Mucosa of rectum (tissue), 2 donors: ENCODE data around the gene CSNK1G1.
"Not testable (repeated sequence)": the region's sequence is repeated elsewhere in the genome, so short reads cannot be mapped to it uniquely, and the experiment has no call there.

Experiments
- H3K27ac ChIP-seq, 2 donors: one replicate each; pipeline ENCODE4 v1.7.0; 2013; ENCODE audit warnings: inconsistent platforms in 2 of 2, low read depth in 2 of 2, low read length in 2 of 2
- H3K27me3 ChIP-seq, 2 donors: one replicate each; pipeline ENCODE4 v1.7.0; 2013; ENCODE audit warnings: low read length in 2 of 2; ENCODE audit not compliant: control insufficient read depth in 2 of 2, insufficient read depth in 2 of 2
- H3K36me3 ChIP-seq, 2 donors: one replicate each; pipeline ENCODE4 v1.7.0; 2013; ENCODE audit warnings: low read length in 2 of 2; ENCODE audit not compliant: control insufficient read depth in 2 of 2, insufficient read depth in 2 of 2
- H3K4me1 ChIP-seq, 2 donors: one replicate each; pipeline ENCODE4 v1.7.0; 2013; ENCODE audit warnings: low read length in 2 of 2, mild to moderate bottlenecking in 1 of 2; ENCODE audit not compliant: control insufficient read depth in 2 of 2, insufficient read depth in 2 of 2
- H3K4me3 ChIP-seq, 2 donors: one replicate each; pipeline ENCODE4 v1.7.0; 2013; ENCODE audit warnings: low read length in 2 of 2
- H3K9ac ChIP-seq, 2 donors: one replicate each; pipeline ENCODE4 v1.7.0; 2013; ENCODE audit warnings: low read length in 2 of 2, low read depth in 1 of 2, mild to moderate bottlenecking in 1 of 2
- H3K9me3 ChIP-seq, 2 donors: one replicate each; pipeline ENCODE4 v1.7.0; 2013; ENCODE audit warnings: low read length in 2 of 2; ENCODE audit not compliant: control insufficient read depth in 2 of 2
- donor health status: healthy.
- donor health status: Normal muscosa, but diverticular disease.

Gene CSNK1G1

DNA sequence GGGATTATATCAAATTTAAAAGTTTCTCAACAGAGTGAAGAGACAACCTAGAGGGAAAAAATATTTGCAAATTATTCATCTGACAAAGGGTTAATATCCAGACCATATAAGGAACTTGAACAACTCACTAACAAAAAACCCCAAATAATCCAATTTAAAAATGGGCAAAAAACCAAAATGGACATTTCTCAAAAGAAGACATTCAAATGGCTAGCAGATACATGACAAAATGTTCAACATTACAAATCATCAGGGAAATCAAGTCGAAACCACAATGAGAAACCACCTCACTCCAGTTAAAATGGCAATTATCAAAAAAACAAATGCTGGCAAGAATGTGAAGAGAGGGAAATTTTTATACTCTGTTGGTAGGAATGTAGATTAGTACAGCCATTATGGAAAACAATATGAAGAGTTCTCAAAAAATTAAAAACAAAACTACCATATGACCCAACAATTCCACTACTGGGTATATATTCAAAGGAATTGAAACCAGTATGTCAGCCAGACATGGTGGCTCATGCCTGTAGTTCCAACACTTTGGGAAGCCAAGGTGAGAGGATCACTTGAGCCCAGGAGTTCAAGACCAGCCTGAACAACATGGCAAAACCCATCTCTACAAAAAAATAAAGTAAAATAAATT lies 88.5 kb downstream of the CSNK1G1 start:
- H3K27me3 ChIP-seq, result no peaks in the 10 kb centered on the region

DNA sequence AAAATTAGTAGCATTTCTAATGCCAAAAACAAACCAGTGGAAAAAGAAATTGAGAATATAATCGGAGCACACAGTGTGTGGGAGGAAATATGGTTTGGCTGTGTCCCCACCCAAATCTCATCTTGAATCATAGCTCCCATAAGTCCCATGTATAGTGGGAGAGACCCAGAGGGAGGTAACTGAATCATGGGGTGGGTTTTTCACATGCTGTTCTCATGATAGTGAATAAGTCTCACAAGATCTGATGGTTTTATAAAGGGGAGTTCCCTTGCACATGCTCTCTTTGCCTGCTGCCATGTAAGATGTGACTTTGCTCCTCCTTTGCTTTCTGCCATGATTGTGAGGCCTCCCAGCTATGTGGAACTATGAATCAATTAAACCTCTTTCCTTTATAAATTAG lies 90.8 kb downstream of the CSNK1G1 start:
- H3K36me3 ChIP-seq, H3K27me3 ChIP-seq, H3K9me3 ChIP-seq, H3K9ac ChIP-seq, H3K4me1 ChIP-seq, H3K27ac ChIP-seq, H3K4me3 ChIP-seq: not testable (repeated sequence)

More for the DNA sequence above, 88.5 kb downstream of the CSNK1G1 start:
- Histone ChIP-seq H3K27ac (no peak overlapping the region), H3K4me3 (no peak overlapping the region), H3K9me3 (no peaks in the 10 kb centered on the region), H3K9ac (no peak overlapping the region), H3K4me1 (no peaks in the 10 kb centered on the region), H3K36me3 (no peaks in the 10 kb centered on the region)

DNA sequence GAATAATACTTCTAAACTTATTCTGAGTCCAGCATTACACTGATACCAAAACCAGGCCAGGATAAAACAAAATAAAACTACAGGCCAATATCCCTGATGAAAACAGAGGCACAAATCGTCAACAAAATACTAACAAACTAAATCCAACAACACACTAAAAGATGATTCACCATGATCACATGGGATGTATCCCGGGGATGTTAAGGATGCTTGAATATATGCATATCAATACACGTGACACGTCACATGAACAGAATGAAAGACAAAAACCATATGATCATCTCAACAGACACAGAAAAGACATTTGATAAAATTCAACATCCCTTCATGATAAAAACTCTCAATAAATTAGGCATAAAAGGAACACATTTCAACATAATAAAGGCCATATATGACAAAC lies 91.5 kb downstream of the CSNK1G1 start:
- Histone ChIP-seq H3K4me1 (peaks cover 0 to 2% of the 10 kb centered on the region in 2 donors), H3K27me3 (no peaks in the 10 kb centered on the region), H3K4me3 (no peak overlapping the region), H3K9me3 (no peaks in the 10 kb centered on the region), H3K27ac (no peak overlapping the region), H3K9ac (no peak overlapping the region), H3K36me3 (no peaks in the 10 kb centered on the region)

DNA sequence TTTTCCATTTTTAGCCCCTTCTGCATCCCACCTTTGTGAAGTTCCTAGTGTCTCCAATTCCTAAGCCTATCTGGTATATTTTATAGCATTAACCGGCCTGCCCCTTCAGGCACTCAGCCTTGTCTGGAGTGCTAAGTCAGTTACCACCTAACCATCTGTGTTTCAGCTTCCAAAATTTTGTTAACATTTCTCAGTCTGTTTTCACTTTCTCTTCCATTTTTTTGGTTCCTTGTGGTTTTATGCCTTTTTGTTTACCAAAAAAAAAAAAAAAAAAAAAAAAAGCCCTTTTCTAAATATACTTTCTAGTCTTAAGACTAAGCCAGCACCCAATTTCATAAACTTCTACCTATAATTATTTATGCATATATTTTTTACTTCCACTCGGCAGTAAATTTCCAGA lies 92.4 kb downstream of the CSNK1G1 start:
- H3K27me3 ChIP-seq, result no peaks in the 10 kb centered on the region
- H3K36me3 ChIP-seq, result no peaks in the 10 kb centered on the region
- no peaks in the 10 kb centered on the region for H3K9me3 ChIP-seq
- no peak overlapping the region for H3K9ac ChIP-seq
- H3K4me1 ChIP-seq, result peaks cover 0 to 2% of the 10 kb centered on the region in 2 donors
- H3K4me3 ChIP-seq, result no peak overlapping the region
- no peak overlapping the region for H3K27ac ChIP-seq

DNA sequence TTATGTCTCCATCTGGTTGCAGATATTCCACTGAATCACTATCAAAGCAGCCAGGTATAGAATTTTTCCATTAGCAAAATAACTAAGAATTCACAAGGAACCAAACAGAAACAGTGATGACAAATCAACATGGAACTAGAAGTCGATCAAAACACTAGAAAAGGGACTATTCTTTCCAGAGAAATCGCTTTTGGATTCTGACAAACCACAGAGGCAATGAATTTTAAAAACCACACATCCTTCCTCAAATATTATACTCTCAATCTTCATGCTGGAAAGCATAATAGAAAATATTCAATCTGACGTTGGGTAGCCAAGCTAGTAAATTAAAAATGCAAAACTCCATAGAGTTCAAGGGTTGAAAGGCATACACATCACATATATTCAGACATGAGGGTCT lies 99.9 kb downstream of the CSNK1G1 start:
- no peak overlapping the region for H3K4me3 ChIP-seq
- H3K27ac ChIP-seq, result no peak overlapping the region
- no peak overlapping the region for H3K9ac ChIP-seq
- no peaks in the 10 kb centered on the region for H3K9me3 ChIP-seq
- H3K27me3 ChIP-seq, result no peaks in the 10 kb centered on the region
- no peaks in the 10 kb centered on the region for H3K36me3 ChIP-seq
- H3K4me1 ChIP-seq, result no peaks in the 10 kb centered on the region

DNA sequence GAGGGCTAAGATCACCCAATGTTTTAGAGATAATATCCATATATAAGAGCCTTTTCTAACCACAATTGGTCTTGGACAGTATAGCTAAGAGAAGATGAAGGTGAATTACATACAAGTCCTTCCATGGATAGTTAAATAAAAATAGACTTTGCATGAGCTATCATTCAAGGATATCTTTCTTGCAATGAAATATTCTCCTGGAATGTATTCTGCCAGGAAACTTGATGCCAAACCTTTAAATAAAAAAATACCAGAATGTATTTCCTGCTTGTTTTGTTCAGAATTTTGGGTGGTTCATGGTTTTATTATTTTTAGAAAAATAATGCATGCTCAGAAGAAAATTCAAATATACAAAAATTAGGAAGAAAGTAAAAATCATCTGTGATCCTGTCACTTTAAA lies 104.3 kb downstream of the CSNK1G1 start:
- no peak overlapping the region for H3K9ac ChIP-seq
- H3K9me3 ChIP-seq, result no peaks in the 10 kb centered on the region
- H3K4me3 ChIP-seq, result no peak overlapping the region
- H3K27ac ChIP-seq, result no peak overlapping the region
- peaks cover 6 to 17% of the 10 kb centered on the region in 2 donors for H3K4me1 ChIP-seq
- no peaks in the 10 kb centered on the region for H3K27me3 ChIP-seq
- no peaks in the 10 kb centered on the region for H3K36me3 ChIP-seq

DNA sequence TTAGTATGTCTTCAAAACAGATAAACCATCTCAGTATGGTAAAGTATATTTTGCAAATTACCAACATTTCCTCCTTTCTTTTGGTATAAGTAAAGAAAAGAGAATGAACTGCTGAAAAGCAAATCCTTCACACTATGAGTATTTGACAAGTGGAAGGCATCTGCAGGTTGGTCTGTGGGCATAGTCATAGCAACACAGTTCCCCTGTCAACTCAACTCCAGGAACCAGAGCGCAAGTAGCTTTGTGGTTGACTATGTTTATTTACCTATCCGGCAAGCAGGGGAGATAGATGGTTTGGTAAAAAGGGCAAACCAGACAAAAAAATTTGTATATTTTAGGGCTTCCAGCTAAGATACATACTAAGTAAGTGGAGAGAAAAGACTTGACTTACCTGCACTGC lies 104.9 kb downstream of the CSNK1G1 start:
- Histone ChIP-seq H3K9me3 (no peaks in the 10 kb centered on the region), H3K4me1 (peaks cover 7 to 17% of the 10 kb centered on the region in 2 donors), H3K27me3 (no peaks in the 10 kb centered on the region), H3K9ac (no peak overlapping the region), H3K4me3 (no peak overlapping the region), H3K36me3 (no peaks in the 10 kb centered on the region), H3K27ac (no peak overlapping the region)

DNA sequence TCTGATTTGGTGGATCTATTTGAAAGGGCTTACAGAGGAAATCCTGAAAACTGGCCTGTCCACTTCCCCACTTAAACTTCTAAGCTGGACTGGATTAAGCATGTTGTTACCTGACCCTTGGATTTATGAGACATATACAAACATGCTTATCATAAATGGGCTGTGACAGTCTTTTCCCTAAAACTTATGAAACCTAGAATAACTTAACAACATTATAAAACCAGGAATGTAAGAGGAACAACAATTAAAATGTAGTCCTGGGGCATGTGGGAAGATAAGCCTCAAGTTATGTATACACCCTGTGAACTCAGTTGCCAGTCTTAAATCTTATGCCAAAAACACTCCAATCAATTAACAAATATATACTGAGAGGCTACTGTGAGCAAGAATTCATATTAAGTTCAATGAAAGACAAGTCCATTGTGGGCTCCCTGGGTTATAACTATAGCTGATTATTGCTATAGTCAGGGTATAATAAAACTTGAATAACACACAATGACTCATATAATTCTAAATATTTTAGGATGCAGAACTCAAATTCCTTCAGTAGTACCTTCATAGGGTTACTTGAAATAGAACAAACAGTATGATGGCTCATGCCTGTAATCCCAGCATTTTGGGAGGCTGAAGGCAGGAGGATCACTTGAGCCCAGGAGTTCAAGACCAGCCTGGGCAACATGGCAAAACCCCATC lies 105.9 kb downstream of the CSNK1G1 start:
- no peak overlapping the region for H3K9ac ChIP-seq
- H3K36me3 ChIP-seq, result no peaks in the 10 kb centered on the region
- H3K4me3 ChIP-seq, result no peak overlapping the region
- H3K27me3 ChIP-seq, result no peaks in the 10 kb centered on the region
- H3K27ac ChIP-seq, result no peak overlapping the region
- H3K9me3 ChIP-seq, result no peaks in the 10 kb centered on the region
- H3K4me1 ChIP-seq, result peaks cover 7 to 17% of the 10 kb centered on the region in 2 donors

DNA sequence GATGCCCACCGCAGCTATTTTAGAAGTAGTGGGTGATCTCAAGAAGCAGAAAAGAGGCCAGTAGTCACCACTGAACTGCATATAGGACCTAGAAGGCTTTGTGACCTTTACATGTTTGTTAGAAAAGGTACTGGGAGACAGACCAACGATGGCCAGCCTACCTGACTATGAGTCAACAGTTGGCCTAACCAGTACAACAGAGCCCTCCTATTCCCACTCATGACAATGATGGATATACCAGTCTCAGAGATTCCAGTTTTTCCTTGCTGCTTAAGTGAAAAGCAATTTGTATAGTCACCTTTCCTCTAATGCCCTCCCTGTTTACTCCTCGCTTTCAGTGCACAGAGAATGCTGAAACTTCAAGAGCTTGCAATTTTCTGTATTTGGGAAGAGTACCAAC lies 106.6 kb downstream of the CSNK1G1 start:
- Histone ChIP-seq H3K27ac (no peak overlapping the region), H3K4me3 (no peak overlapping the region), H3K36me3 (no peaks in the 10 kb centered on the region), H3K9me3 (no peaks in the 10 kb centered on the region), H3K4me1 (peaks cover 7 to 17% of the 10 kb centered on the region in 2 donors), H3K9ac (no peak overlapping the region), H3K27me3 (no peaks in the 10 kb centered on the region)

DNA sequence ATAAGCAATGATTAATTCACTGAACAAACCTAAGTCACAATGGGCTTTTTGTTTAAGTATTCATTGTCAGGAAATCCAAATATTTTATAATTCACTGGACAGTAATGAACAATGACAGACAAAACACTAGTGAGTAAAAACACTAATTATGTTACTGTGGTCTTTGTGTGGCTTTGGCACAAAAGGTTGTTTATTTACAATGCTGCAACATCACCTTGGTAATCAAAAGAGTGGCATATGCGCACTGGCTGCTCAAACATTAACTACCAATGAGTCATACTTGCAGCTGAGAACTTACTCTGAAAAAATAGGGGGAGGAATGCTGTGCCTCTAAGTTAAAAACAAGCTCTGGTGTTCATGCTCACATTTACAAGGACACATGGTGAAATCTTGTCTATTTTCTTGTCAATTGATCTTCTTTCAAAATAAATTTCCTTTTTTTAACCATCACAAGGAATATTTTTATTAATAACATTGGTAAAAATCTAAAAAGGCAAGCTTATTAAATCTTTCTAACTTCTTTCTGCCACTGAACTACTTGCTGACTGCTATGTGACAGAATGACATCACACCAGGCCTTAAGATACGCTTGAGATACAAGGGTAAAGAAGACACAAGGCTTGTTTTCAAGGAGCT lies 107.9 kb downstream of the CSNK1G1 start:
- no peaks in the 10 kb centered on the region for H3K27me3 ChIP-seq
- H3K9ac ChIP-seq, result no peak overlapping the region
- no peaks in the 10 kb centered on the region for H3K36me3 ChIP-seq
- H3K9me3 ChIP-seq, result no peaks in the 10 kb centered on the region
- peaks cover 7 to 17% of the 10 kb centered on the region in 2 donors for H3K4me1 ChIP-seq
- no peak overlapping the region for H3K27ac ChIP-seq
- H3K4me3 ChIP-seq, result no peak overlapping the region
